NCI-H2171 (cell line): Measurements from ENCODE around the gene MRPL10.
A peak's percentile ranks its signal among the peaks of the same experiment; 100 is the strongest.

Source experiments
- DNase-seq: peaks from one replicate; lab custom pipeline; 2025; lab: John Stamatoyannopoulos, UW

Gene MRPL10

DNA sequence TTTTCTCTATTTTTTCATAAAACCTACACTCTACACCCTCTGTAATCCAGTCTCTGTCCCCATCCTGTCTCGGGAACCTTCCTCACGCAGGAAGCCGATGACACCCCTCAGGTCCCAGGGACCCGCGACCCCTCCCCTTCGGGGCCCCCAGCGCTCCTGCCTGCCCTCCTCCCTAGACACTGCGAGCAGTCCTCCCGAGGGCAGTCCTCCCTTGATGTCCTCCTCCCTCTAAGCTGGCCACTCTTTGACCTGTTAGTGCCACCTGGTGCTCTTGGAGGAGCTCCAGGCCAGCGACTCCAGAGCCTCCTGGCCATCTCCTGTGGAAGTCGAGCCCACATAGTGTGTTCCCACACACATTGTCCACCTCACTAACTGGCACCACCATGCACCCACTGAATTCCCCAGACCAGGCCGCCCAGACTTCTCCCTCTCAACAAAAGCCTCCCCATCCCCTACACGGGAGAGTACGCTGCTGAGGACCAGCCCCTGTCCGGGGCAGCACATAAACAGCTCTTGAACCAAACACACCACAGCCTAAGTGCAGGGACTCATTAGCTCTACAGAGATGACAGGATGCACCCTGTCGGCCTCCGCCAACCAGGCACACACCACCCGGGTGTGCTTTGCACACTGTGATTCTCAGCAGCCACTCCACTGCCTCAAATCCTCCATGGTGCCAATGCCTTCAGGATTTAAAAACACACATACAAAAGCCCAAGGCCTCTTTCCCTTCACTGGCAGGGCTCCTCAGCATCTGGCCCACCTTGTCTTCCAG is 19.0 kb downstream of the MRPL10 start:
- DNase-seq: no peak

DNA sequence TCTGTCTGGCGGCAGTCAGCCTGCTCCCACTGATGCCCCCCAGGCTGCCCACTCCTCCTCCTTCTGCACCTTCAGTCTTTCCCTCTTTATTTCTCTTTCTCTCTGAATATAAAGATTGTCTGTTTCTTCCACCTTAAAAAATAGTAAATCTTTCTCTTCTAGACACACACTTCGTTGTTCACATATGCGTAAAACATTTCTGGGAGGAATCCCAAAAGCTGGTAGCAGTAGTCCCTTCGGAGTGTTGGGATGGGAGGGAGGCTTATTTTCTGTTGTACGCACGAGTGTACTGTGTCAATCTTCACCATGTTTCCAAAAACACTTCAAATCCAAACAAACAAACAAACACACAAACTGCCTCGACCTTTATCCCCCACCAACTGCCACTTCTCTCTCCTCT is 19.6 kb downstream of the MRPL10 start:
- DNase-seq: no peak

DNA sequence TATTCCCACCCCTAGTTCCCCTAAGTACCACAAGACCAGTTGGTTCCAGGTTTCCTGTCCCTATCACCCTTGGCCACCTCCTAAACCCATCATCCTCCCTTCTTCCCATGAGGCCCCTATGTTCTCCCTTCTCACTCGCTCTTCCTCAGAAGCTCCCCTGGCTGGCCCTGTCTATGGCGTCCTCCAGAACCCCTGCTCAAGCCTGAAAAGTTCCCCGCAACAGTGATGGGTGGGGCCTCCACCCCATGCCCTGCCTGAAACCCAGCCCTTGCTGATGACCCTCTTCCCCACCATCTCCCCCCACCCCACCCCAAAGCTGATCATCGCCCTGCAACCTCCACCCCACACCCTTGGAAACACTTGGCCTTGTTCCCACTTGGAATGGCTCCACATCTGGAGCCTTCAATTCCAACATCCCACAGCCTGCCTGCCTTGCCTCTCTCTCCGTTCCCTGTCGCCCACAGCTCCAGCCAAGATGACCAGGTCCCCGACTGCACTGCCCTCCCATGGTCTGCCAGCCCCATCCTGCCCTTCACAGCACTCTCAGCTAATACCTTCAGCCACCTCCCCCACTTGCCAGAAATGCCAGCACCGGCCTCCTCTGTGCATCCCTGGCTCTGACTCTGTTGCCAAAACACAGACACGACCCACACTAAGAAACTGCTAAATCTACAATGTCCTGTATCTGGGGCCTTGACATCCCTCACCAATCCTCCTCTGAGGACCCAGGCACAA is 20.3 kb downstream of the MRPL10 start:
- DNase-seq: no peak

DNA sequence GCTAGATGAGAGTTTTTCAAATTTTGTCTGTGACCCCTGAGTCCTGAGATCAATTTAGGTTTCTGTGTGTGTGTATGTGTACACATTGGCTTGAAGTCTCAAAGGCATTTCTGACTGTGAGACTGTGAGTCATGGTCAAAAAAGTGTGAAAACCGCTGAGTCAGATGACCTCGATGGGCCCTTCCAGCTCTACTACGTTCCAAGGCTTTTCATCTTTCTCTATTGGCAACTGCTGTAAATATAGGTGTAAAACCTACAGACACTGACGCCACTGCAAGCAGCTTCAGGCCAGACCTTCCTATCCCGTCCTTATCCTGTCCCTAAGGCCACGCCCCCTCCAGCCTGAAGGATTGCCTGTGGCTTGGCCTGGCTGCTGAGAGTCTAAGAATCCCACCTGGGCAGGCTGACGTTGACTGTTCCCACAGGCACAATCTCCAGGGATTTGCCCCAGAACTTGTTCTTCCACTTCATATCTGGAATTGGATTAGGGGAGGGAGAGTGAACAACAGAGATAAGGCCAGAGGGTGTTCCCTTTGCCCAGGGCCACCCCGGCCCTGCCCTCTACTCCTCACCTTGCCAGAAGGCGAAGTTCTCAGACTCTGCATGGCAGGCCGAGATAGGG is 21.0 kb downstream of the MRPL10 start:
- DNase-seq: no peak

DNA sequence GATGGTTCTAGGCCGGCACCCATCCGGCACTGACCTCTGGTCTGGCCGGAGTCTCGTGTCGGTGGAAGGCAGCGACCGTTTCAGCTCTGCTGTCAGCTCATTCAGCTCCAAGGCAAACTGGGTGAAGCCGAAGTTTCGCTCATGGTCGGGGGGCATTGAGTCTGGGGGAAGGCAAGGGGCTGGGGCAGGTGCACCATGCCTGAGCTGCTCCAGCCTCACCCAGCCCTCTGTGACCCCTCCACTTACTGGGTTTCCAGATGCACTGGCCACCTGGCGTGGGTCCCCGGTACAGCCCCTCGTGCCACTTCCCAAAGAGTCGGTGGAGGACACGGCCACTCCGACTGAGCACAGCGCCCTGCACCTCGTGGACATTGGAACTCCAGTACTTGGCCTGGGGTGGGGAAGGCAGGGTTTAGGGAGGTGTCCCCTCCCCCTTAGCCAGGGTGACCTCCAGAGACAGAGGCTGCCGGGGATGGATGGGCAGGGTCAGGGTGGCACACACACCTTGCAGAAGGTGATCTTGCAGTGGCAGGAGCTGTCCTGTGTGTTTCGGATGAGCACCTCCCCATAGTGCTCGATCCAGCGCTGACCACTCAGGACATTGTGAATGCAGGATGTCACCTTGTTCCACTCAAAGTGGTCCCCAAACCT is 22.4 kb downstream of the MRPL10 start:
- DNase-seq: no peak

- DNase-seq: no peak
Observed at GRCh38 chr17:47808036-47808829, 23.1 kb downstream of the MRPL10 start.

DNA sequence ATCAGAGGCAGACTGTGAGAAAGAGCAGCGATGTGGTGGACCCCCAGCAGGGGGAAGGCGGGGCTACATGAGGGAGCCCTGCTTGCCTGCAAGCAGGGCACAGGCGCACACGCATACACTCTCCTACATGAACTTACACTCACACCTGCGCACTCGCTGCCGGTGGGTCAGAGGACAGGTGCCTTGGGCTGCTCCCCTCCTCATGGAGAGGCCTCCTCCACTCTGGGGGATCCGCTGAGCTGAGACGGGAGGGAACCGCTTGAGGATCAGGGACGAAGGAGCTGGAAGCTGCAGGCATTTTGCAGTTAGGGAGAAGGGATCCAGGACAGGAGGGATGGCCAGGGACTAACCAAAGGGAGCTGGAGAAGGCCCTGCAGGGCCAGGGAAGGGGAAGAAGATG is 23.9 kb downstream of the MRPL10 start:
- DNase-seq: no peak

- DNase-seq: no peak
Observed at GRCh38 chr17:47806913-47807255, 24.5 kb downstream of the MRPL10 start.

DNA sequence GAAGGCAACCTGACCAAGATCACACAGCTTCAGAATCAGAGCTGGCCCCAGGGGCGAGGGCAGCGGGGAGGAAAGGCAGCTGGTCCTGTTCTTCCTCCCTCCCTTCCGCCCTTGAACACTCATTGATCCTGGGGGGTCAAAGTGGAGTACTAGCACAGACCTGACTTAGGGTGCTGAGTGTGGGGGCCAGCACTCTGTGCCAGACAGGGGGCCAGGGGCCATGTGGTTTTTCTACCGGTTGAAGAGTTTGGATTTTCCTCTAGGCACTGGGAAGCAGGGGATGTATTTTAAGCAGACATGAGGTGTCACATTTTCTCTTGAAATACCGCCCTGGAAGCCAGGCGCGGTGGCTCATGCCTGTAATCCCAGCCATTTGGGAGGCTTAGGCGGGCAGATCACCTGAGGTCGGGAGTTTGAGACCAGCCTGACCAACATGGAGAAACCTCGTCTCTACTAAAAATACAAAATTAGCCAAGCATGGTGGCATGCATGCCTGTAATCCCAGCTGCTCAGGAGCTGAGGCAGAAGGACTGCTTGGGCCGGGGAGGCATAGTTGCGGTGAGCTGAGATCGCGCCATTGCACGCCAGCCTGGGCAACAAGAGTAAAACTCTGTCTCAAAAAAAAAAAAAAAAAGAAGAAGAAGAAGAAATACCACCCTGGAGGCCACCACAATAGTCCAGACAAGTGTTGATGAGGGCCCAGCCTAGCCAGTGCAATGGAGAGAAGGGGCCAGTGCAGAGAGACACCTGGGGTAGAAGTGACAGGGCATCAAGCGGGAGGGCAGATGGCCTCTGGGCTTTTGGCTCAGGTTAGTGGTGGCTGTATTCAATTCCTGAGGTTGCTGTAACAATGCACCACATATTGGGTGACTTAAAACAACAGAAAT is 25.1 kb downstream of the MRPL10 start:
- no peak for DNase-seq

- no peak for DNase-seq
Observed at GRCh38 chr17:47804461-47804860, 26.9 kb downstream of the MRPL10 start.

- DNase-seq: no peak
Observed at GRCh38 chr17:47803751-47804150, 27.6 kb downstream of the MRPL10 start.

- no peak for DNase-seq
Observed at GRCh38 chr17:47803201-47803600, 28.1 kb downstream of the MRPL10 start.

DNA sequence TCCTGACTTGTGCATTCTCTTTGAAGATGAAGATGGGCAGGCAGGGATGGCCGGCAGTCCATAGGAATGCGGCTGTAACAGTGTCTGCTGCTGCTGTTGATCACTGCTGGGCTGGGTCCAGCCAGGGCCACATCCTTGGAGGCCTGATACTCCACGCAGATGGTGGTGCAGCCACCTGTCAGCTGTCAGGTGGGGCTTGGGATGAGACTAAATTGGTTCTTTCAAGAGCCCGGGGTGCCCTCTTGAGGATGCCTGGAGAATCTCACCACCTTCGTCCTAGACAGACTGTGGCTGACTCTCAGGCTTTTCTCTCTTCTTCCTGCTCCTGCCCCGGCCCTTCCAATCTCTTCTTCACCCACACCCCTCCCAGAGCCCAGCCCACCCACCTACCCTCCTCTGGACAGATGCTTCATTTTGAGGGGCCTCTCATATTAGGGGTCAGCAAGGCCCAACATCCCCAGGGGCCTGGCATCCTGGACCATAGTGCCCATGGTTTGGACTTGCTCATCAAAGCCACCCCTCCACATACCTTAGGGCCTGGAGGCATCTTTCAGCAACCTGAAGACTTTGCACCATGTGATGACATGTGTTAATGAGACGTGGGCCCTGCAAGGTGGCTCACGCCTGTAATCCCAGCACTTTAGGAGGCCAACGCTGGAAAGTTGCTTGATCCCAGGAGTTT is 28.9 kb downstream of the MRPL10 start:
- peak; percentile 81 for DNase-seq

GRCh38 chr17:47801906-47802305 is 29.4 kb downstream of the MRPL10 start:
- DNase-seq: no peak

DNA sequence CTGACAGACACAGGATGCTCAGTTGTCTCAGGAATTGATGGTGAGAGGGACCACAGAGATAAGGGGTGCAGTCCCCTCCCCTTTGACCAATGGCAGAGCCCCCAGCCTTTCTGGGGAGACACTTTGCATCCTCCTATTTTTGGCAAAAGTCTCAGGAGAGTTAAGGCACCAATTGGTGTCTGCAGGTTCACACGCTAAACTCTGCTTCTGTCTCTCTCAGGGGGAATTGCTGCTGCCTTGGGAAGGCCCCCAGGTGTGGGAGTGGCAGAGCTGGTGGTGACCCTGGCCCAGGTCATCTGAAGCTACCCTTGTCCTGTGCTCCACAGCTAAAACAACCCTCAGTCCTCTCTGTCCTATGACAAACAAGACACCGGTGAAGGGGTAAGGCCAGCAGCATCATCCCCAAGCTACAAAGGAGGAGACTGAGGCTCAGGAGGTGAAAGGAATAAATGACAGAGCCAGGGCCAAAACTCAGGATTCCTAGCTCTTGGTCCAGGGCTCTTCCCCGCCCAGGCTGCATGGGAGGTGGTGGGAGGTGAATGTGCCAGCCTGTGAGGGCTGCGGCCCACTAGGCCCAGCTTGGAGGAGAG is 30.1 kb downstream of the MRPL10 start:
- no peak for DNase-seq

GRCh38 chr17:47800686-47801085 is 30.7 kb downstream of the MRPL10 start:
- DNase-seq: no peak

GRCh38 chr17:47797797-47798196 is 33.5 kb downstream of the MRPL10 start:
- DNase-seq: no peak

- no peak for DNase-seq
Observed at GRCh38 chr17:47792979-47793378, 38.4 kb downstream of the MRPL10 start.

- DNase-seq: no peak
Observed at GRCh38 chr17:47792457-47792856, 38.9 kb downstream of the MRPL10 start.

DNA sequence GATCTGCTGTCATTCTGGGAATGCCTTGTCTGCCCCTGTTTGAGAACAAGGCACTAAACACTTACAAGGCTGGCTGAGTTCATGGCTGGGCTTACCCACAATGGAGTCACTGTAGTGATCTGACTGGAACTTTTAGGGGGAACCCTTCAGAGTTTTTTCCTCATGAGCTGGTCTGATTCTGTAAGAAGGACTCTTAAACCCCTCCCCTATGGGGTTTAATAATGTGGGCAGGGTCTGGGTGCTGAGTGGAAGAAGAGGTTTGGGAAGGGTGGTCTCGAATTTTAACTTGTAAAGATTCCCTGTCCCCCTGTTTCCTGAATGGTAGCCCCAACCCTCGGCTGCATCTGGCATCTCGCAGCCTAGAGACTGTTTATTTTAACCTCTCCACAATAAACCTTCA is 40.3 kb downstream of the MRPL10 start:
- DNase-seq: no peak
